Bronchial epithelial cell (primary cell): ENCODE measurements around the gene SLC22A14. TPM values are rescaled to one million over a fixed set of nuclear protein-coding genes. Genes with fewer than 3 reads are reported as not detected.
"Not testable (repeated sequence)": the region's sequence is repeated elsewhere in the genome, so short reads cannot be mapped to it uniquely, and the experiment has no call there.

Experiments used
- DNase-seq: peaks from one replicate; pipeline ENCODE4 v3.0.0-alpha.2; 2010; ENCODE audit warnings: low read depth
- FAIRE-seq: peaks from 2 replicates; lab custom pipeline; 2011; peaks lifted over from hg19 to GRCh38; lab: Jason Lieb, UNC
- H3K27me3 ChIP-seq: 2 replicates; pipeline ENCODE4 v1.5.1; 2011; ENCODE audit warnings: low read length; ENCODE audit not compliant: control insufficient read depth, insufficient read depth
- H3K36me3 ChIP-seq: 2 replicates; pipeline ENCODE4 v1.5.1; 2011; ENCODE audit warnings: low read length; ENCODE audit not compliant: control insufficient read depth, insufficient read depth
- H3K4me3 ChIP-seq: 2 replicates; pipeline ENCODE4 v1.5.1; 2011; ENCODE audit warnings: mild to moderate bottlenecking, low read depth, low read length, control low read depth
- CTCF ChIP-seq: IDR thresholded peaks from 2 replicates; pipeline ENCODE4 v1.5.1; 2011; ENCODE audit warnings: mild to moderate bottlenecking, moderate library complexity, low read length, control low read depth, inconsistent platforms; ENCODE audit not compliant: insufficient read depth, severe bottlenecking
- total RNA-seq: library from RNA; depleted of rRNA; stranded (reverse); fragments of >200 nt; gene quantifications from 2 replicates; pipeline ENCODE4 v1.2.1, GENCODE V29; 2014

SLC22A14 gene
- total RNA-seq, 1 donor from 2014 or later: 0.26 TPM

GRCh38 chr3:38316356-38317191, 34.5 kb downstream of the SLC22A14 start:
- TF ChIP-seq CTCF: no peak
- FAIRE-seq (no peak), DNase-seq (no peak)
- H3K27me3 ChIP-seq: no peaks in the 10 kb centered on the region
- H3K4me3 ChIP-seq: no peak overlapping the region
- no peaks in the 10 kb centered on the region for H3K36me3 ChIP-seq

GRCh38 chr3:38317192-38317759, 35.2 kb downstream of the SLC22A14 start:
- H3K27me3 ChIP-seq: no peaks in the 10 kb centered on the region
- TF ChIP-seq CTCF: no peak
- no peak overlapping the region for H3K4me3 ChIP-seq
- DNase-seq (no peak), FAIRE-seq (no peak)
- no peaks in the 10 kb centered on the region for H3K36me3 ChIP-seq

GRCh38 chr3:38318766-38319671, 36.9 kb downstream of the SLC22A14 start:
- no peak for DNase-seq
- FAIRE-seq: peak; percentile 58
- no peak for TF ChIP-seq CTCF
- no peaks in the 10 kb centered on the region for H3K36me3 ChIP-seq
- H3K27me3 ChIP-seq: no peaks in the 10 kb centered on the region
- no peak overlapping the region for H3K4me3 ChIP-seq

- not testable (repeated sequence) for H3K36me3 ChIP-seq, H3K27me3 ChIP-seq, FAIRE-seq, DNase-seq, H3K4me3 ChIP-seq
These were observed 38.5 kb downstream of the SLC22A14 start for GRCh38 chr3:38320638-38321037.

GRCh38 chr3:38323060-38323459, 41.0 kb downstream of the SLC22A14 start:
- no peak for TF ChIP-seq CTCF
- H3K4me3 ChIP-seq: no peak overlapping the region
- FAIRE-seq: no peak
- no peaks in the 10 kb centered on the region for H3K36me3 ChIP-seq
- no peak for DNase-seq
- no peaks in the 10 kb centered on the region for H3K27me3 ChIP-seq

GRCh38 chr3:38325256-38325655, 43.2 kb downstream of the SLC22A14 start:
- DNase-seq (no peak), FAIRE-seq (no peak)
- no peaks in the 10 kb centered on the region for H3K27me3 ChIP-seq
- H3K36me3 ChIP-seq: no peaks in the 10 kb centered on the region
- TF ChIP-seq CTCF: no peak
- no peak overlapping the region for H3K4me3 ChIP-seq
